ENCODE results near the gene WBP4.

- TF ChIP-seq, protein P1, sequence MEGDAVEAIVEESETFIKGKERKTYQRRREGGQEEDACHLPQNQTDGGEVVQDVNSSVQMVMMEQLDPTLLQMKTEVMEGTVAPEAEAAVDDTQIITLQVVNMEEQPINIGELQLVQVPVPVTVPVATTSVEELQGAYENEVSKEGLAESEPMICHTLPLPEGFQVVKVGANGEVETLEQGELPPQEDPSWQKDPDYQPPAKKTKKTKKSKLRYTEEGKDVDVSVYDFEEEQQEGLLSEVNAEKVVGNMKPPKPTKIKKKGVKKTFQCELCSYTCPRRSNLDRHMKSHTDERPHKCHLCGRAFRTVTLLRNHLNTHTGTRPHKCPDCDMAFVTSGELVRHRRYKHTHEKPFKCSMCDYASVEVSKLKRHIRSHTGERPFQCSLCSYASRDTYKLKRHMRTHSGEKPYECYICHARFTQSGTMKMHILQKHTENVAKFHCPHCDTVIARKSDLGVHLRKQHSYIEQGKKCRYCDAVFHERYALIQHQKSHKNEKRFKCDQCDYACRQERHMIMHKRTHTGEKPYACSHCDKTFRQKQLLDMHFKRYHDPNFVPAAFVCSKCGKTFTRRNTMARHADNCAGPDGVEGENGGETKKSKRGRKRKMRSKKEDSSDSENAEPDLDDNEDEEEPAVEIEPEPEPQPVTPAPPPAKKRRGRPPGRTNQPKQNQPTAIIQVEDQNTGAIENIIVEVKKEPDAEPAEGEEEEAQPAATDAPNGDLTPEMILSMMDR (IDR thresholded peaks at IDR 0.05; ENCODE audit: low read depth, low read length) = no peak
- TF ChIP-seq, protein P2, sequence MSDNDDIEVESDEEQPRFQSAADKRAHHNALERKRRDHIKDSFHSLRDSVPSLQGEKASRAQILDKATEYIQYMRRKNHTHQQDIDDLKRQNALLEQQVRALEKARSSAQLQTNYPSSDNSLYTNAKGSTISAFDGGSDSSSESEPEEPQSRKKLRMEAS (IDR thresholded peaks at IDR 0.05; ENCODE audit: low read depth, low read length) = no peak
These were observed 48.8 kb upstream of the WBP4 start for GRCh38 chr13:41012536-41012935.
